GM23338 (cell line): ENCODE data around the gene CAMTA1. TPM values are rescaled to one million over a fixed set of nuclear protein-coding genes. Genes with fewer than 3 reads are reported as not detected.

Source experiments
- ATAC-seq: fragments of 200-7000 bp; cut with Tn5 transposase; 3 replicates; pipeline ENCODE4 v1.9.1; 2020
- DNase-seq: peaks from one replicate; pipeline ENCODE4 v3.0.0-alpha.2; 2015; ENCODE audit warnings: low spot score
- H2AFZ ChIP-seq: fragments of 200-600 bp; sonication (generic); 2 replicates; pipeline ENCODE4 v1.8.0; 2016; ENCODE audit warnings: antibody characterized with exemption, mild to moderate bottlenecking, moderate library complexity
- H3F3A ChIP-seq: fragments of 200-600 bp; sonication (generic); replicated peaks from 2 replicates; pipeline ENCODE4 v1.8.0; 2017; ENCODE audit warnings: antibody characterized with exemption, mixed run types, low read depth
- H3K27ac ChIP-seq: fragments of 200-600 bp; sonication (generic); 2 replicates; pipeline ENCODE4 v1.6.1; 2016; ENCODE audit warnings: low read depth
- H3K27me3 ChIP-seq: fragments of 200-600 bp; sonication (generic); 2 replicates; pipeline ENCODE4 v1.8.0; 2016; ENCODE audit warnings: mild to moderate bottlenecking, mixed run types, moderate library complexity; ENCODE audit not compliant: insufficient read depth
- H3K36me3 ChIP-seq: fragments of 200-600 bp; sonication (generic); 2 replicates; pipeline ENCODE4 v1.8.0; 2016; ENCODE audit warnings: mild to moderate bottlenecking; ENCODE audit not compliant: insufficient read depth
- H3K4me1 ChIP-seq: fragments of 200-600 bp; sonication (generic); 2 replicates; pipeline ENCODE4 v1.8.0; 2016; ENCODE audit warnings: mild to moderate bottlenecking, moderate library complexity; ENCODE audit not compliant: insufficient read depth
- H3K4me2 ChIP-seq: fragments of 200-600 bp; sonication (generic); 2 replicates; pipeline ENCODE4 v1.7.1; 2017; ENCODE audit warnings: mixed run types
- H3K4me3 ChIP-seq: fragments of 200-600 bp; sonication (generic); 2 replicates; pipeline ENCODE4 v1.6.1; 2016; ENCODE audit warnings: mixed run types
- H3K79me2 ChIP-seq: fragments of 200-600 bp; sonication (generic); replicated peaks from 2 replicates; pipeline ENCODE4 v1.8.0; 2017; ENCODE audit warnings: mild to moderate bottlenecking; ENCODE audit not compliant: insufficient read depth
- H3K9me2 ChIP-seq: fragments of 200-600 bp; sonication (generic); 2 replicates; pipeline ENCODE4 v1.8.0; 2017; ENCODE audit not compliant: insufficient read depth
- H4K20me1 ChIP-seq: fragments of 200-600 bp; sonication (generic); replicated peaks from 2 replicates; pipeline ENCODE4 v1.8.0; 2017; ENCODE audit warnings: mild to moderate bottlenecking; ENCODE audit not compliant: insufficient read depth
- H3K27ac Mint-ChIP-seq: 2 replicates; pipeline ENCODE4 v1.8.0; 2020; ENCODE audit warnings: inconsistent platforms, mild to moderate bottlenecking, moderate library complexity, mixed read lengths
- H3K27me3 Mint-ChIP-seq: 3 replicates; pipeline ENCODE4 v1.8.0; 2022; ENCODE audit warnings: low read depth, mild to moderate bottlenecking, moderate library complexity, mixed read lengths, inconsistent platforms; ENCODE audit not compliant: insufficient read depth, poor library complexity
- H3K36me3 Mint-ChIP-seq: 3 replicates; pipeline ENCODE4 v1.8.0; 2021; ENCODE audit warnings: low read depth, mild to moderate bottlenecking, inconsistent platforms, moderate library complexity, mixed read lengths
- H3K4me1 Mint-ChIP-seq: 3 replicates; pipeline ENCODE4 v1.8.0; 2020; ENCODE audit warnings: mild to moderate bottlenecking, inconsistent platforms, mixed read lengths
- H3K4me3 Mint-ChIP-seq: 3 replicates; pipeline ENCODE4 v1.8.0; 2021; ENCODE audit warnings: moderate library complexity, mild to moderate bottlenecking, inconsistent platforms, mixed read lengths
- H3K9me3 Mint-ChIP-seq: 3 replicates; pipeline ENCODE4 v1.8.0; 2020; ENCODE audit warnings: moderate library complexity, mild to moderate bottlenecking, inconsistent platforms, mixed read lengths
- CREB1 ChIP-seq: fragments of 250-450 bp; sonication (Bioruptor Pico); IDR thresholded peaks from 2 replicates; pipeline ENCODE4 v1.5.0; 2020; ENCODE audit warnings: low read depth, mild to moderate bottlenecking, moderate library complexity
- EZH2 ChIP-seq: fragments of 200-600 bp; sonication (generic); IDR thresholded peaks from one replicate; pipeline ENCODE4 v1.8.0; 2017; ENCODE audit warnings: antibody characterized with exemption, mild to moderate bottlenecking, low read depth; ENCODE audit not compliant: unreplicated experiment
- EZH2phosphoT487 ChIP-seq: fragments of 200-600 bp; sonication (generic); IDR thresholded peaks from one replicate; pipeline ENCODE4 v1.8.1; 2018; ENCODE audit warnings: antibody characterized with exemption; ENCODE audit not compliant: unreplicated experiment
- JUNB ChIP-seq: IDR thresholded peaks from one replicate; pipeline ENCODE4 v1.6.1; 2016; ENCODE audit warnings: antibody characterized with exemption; ENCODE audit not compliant: unreplicated experiment
- POLR2AphosphoS5 ChIP-seq: IDR thresholded peaks from 2 replicates; pipeline ENCODE4 v1.6.1; 2016; ENCODE audit warnings: antibody characterized with exemption, low read depth
- ZNF114 ChIP-seq: fragments of 250-450 bp; sonication (Bioruptor Pico); IDR thresholded peaks from 2 replicates; pipeline ENCODE4 v1.5.0; 2020; ENCODE audit warnings: mild to moderate bottlenecking, moderate library complexity
- polyA plus RNA-seq: library from polyadenylated mRNA; unstranded; fragments of >200 nt; fragmentation: Nextera tagmentation; extraction: Ambion mirVana; gene quantifications from 2 replicates; pipeline ENCODE4 v1.2.1, GENCODE V29; 2016
- total RNA-seq: library from RNA; depleted of rRNA; stranded (reverse); fragments of >200 nt; shearing (Covaris generic); gene quantifications from 2 replicates; pipeline ENCODE4 v1.2.3, GENCODE V29; 2014
- TF ChIP-seq, protein P1 (sequence below): fragments of 250-450 bp; sonication (Bioruptor Pico); IDR thresholded peaks from 2 replicates; pipeline ENCODE4 v1.5.0; 2020; ENCODE audit warnings: mild to moderate bottlenecking, moderate library complexity
- TF ChIP-seq, protein P2 (sequence below): IDR thresholded peaks from one replicate; pipeline ENCODE4 v1.6.1; 2018; ENCODE audit warnings: antibody characterized with exemption; ENCODE audit not compliant: unreplicated experiment
- TF ChIP-seq, protein P3 (sequence below): IDR thresholded peaks from 2 replicates; pipeline ENCODE4 v1.6.1; 2016; ENCODE audit warnings: antibody characterized with exemption

CAMTA1 gene
- total and polyA plus RNA-seq, 2 experiments from 2014 or later, result 115 to 519 TPM

DNA sequence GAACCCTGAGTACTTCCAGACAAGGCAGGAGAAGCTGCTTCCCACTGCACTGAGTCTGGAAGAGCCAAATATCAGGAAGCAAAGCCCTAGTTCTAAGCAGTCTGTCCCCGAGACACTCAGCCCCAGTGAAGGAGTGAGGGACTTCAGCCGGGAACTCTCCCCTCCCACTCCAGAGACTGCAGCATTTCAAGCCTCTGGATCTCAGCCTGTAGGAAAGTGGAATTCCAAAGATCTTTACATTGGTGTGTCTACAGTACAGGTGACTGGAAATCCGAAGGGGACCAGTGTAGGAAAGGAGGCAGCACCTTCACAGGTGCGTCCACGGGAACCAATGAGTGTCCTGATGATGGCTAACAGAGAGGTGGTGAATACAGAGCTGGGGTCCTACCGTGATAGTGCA, 952.8 kb downstream of the CAMTA1 start:
- Histone ChIP-seq H3F3A (no peaks in the 10 kb centered on the region), H3K79me2 (no peaks in the 10 kb centered on the region), H3K4me2 (no peak overlapping the region), H3K27ac (no peak overlapping the region), H3K27me3 (no peaks in the 10 kb centered on the region), H3K9me2 (no peaks in the 10 kb centered on the region), H3K4me3 (no peak overlapping the region), H3K36me3 (no peaks in the 10 kb centered on the region), H3K4me1 (no peaks in the 10 kb centered on the region), H2AFZ (no peak overlapping the region), H4K20me1 (no peaks in the 10 kb centered on the region)
- Mint-ChIP-seq H3K4me1 (no peaks in the 10 kb centered on the region), H3K4me3 (no peak overlapping the region), H3K36me3 (peaks cover 28% of the 10 kb centered on the region; the same call in 2 of the 3 replicates), H3K27me3 (peaks cover 2% of the 10 kb centered on the region), H3K27ac (no peak overlapping the region), H3K9me3 (peaks cover 4% of the 10 kb centered on the region; the same call in 1 of the 3 replicates)
- TF ChIP-seq EZH2, result no peak
- no peak for TF ChIP-seq JUNB
- TF ChIP-seq EZH2phosphoT487, result no peak
- no peak for TF ChIP-seq ZNF114
- TF ChIP-seq POLR2AphosphoS5, result no peak
- ATAC-seq, result no peak
- no peak for DNase-seq

DNA sequence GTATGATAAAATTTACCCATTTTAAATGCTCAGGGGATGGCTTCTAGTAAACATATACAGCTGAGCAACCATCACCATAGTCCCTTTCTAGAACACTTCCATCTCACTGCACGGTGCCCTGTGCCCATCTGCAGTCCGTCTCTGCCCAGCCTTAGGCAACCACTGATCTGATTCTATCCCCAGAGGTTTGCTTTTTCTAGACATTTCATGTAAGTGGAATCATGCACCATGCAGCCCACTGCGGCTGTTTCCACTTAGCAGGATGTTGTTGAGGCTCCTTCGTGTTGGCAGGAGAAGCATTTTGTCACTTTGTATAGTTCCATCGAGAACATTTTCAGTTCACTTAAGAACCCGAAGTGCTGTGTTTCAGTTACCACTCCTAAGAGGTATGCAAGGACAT, 958.1 kb downstream of the CAMTA1 start:
- Histone ChIP-seq H3K36me3 (no peaks in the 10 kb centered on the region; the same call in 1 of the 2 replicates), H3K79me2 (no peaks in the 10 kb centered on the region), H3K27ac (no peak overlapping the region), H3K4me2 (no peak overlapping the region), H3K27me3 (no peaks in the 10 kb centered on the region), H3F3A (no peaks in the 10 kb centered on the region), H2AFZ (no peak overlapping the region), H3K9me2 (no peaks in the 10 kb centered on the region), H3K4me3 (no peak overlapping the region), H3K4me1 (no peaks in the 10 kb centered on the region), H4K20me1 (no peaks in the 10 kb centered on the region)
- no peak for ATAC-seq
- Mint-ChIP-seq H3K36me3 (peaks cover 12% of the 10 kb centered on the region; the same call in 2 of the 3 replicates), H3K4me1 (no peaks in the 10 kb centered on the region; the same call in 2 of the 3 replicates), H3K27me3 (no peaks in the 10 kb centered on the region), H3K27ac (no peak overlapping the region), H3K9me3 (peaks cover 4% of the 10 kb centered on the region; the same call in 1 of the 3 replicates), H3K4me3 (no peak overlapping the region)
- DNase-seq, result no peak
- TF ChIP-seq ZNF114 (no peak), JUNB (no peak), CREB1 (CRISPR knock-in tag) (no peak), EZH2 (no peak), EZH2phosphoT487 (no peak)
- TF ChIP-seq, protein P1, sequence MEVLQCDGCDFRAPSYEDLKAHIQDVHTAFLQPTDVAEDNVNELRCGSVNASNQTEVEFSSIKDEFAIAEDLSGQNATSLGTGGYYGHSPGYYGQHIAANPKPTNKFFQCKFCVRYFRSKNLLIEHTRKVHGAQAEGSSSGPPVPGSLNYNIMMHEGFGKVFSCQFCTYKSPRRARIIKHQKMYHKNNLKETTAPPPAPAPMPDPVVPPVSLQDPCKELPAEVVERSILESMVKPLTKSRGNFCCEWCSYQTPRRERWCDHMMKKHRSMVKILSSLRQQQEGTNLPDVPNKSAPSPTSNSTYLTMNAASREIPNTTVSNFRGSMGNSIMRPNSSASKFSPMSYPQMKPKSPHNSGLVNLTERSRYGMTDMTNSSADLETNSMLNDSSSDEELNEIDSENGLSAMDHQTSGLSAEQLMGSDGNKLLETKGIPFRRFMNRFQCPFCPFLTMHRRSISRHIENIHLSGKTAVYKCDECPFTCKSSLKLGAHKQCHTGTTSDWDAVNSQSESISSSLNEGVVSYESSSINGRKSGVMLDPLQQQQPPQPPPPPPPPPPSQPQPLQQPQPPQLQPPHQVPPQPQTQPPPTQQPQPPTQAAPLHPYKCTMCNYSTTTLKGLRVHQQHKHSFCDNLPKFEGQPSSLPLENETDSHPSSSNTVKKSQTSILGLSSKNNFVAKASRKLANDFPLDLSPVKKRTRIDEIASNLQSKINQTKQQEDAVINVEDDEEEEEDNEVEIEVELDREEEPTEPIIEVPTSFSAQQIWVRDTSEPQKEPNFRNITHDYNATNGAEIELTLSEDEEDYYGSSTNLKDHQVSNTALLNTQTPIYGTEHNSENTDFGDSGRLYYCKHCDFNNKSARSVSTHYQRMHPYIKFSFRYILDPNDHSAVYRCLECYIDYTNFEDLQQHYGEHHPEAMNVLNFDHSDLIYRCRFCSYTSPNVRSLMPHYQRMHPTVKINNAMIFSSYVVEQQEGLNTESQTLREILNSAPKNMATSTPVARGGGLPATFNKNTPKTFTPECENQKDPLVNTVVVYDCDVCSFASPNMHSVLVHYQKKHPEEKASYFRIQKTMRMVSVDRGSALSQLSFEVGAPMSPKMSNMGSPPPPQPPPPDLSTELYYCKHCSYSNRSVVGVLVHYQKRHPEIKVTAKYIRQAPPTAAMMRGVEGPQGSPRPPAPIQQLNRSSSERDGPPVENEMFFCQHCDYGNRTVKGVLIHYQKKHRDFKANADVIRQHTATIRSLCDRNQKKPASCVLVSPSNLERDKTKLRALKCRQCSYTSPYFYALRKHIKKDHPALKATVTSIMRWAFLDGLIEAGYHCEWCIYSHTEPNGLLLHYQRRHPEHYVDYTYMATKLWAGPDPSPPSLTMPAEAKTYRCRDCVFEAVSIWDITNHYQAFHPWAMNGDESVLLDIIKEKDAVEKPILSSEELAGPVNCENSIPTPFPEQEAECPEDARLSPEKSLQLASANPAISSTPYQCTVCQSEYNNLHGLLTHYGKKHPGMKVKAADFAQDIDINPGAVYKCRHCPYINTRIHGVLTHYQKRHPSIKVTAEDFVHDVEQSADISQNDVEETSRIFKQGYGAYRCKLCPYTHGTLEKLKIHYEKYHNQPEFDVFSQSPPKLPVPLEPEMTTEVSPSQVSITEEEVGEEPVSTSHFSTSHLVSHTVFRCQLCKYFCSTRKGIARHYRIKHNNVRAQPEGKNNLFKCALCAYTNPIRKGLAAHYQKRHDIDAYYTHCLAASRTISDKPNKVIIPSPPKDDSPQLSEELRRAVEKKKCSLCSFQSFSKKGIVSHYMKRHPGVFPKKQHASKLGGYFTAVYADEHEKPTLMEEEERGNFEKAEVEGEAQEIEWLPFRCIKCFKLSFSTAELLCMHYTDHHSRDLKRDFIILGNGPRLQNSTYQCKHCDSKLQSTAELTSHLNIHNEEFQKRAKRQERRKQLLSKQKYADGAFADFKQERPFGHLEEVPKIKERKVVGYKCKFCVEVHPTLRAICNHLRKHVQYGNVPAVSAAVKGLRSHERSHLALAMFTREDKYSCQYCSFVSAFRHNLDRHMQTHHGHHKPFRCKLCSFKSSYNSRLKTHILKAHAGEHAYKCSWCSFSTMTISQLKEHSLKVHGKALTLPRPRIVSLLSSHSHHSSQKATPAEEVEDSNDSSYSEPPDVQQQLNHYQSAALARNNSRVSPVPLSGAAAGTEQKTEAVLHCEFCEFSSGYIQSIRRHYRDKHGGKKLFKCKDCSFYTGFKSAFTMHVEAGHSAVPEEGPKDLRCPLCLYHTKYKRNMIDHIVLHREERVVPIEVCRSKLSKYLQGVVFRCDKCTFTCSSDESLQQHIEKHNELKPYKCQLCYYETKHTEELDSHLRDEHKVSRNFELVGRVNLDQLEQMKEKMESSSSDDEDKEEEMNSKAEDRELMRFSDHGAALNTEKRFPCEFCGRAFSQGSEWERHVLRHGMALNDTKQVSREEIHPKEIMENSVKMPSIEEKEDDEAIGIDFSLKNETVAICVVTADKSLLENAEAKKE (CRISPR knock-in tag), result no peak
- TF ChIP-seq, protein P2, sequence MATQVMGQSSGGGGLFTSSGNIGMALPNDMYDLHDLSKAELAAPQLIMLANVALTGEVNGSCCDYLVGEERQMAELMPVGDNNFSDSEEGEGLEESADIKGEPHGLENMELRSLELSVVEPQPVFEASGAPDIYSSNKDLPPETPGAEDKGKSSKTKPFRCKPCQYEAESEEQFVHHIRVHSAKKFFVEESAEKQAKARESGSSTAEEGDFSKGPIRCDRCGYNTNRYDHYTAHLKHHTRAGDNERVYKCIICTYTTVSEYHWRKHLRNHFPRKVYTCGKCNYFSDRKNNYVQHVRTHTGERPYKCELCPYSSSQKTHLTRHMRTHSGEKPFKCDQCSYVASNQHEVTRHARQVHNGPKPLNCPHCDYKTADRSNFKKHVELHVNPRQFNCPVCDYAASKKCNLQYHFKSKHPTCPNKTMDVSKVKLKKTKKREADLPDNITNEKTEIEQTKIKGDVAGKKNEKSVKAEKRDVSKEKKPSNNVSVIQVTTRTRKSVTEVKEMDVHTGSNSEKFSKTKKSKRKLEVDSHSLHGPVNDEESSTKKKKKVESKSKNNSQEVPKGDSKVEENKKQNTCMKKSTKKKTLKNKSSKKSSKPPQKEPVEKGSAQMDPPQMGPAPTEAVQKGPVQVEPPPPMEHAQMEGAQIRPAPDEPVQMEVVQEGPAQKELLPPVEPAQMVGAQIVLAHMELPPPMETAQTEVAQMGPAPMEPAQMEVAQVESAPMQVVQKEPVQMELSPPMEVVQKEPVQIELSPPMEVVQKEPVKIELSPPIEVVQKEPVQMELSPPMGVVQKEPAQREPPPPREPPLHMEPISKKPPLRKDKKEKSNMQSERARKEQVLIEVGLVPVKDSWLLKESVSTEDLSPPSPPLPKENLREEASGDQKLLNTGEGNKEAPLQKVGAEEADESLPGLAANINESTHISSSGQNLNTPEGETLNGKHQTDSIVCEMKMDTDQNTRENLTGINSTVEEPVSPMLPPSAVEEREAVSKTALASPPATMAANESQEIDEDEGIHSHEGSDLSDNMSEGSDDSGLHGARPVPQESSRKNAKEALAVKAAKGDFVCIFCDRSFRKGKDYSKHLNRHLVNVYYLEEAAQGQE, result no peak
- TF ChIP-seq, protein P3, sequence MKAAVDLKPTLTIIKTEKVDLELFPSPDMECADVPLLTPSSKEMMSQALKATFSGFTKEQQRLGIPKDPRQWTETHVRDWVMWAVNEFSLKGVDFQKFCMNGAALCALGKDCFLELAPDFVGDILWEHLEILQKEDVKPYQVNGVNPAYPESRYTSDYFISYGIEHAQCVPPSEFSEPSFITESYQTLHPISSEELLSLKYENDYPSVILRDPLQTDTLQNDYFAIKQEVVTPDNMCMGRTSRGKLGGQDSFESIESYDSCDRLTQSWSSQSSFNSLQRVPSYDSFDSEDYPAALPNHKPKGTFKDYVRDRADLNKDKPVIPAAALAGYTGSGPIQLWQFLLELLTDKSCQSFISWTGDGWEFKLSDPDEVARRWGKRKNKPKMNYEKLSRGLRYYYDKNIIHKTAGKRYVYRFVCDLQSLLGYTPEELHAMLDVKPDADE, result no peak
